RWPE2 (cell line): ENCODE measurements around the gene FTO.

ENCODE experiments used
- ATAC-seq: fragments of 200-7000 bp; cut with Tn5 transposase; 3 replicates; pipeline ENCODE4 v1.9.1; 2021; ENCODE audit warnings: low read depth
- DNase-seq: peaks from one replicate; pipeline ENCODE4 v3.0.0-alpha.2; 2020; ENCODE audit warnings: low spot score
- H3K27ac ChIP-seq: fragments of 450-650 bp; 2 replicates; pipeline ENCODE4 v1.5.1; 2017; ENCODE audit warnings: mild to moderate bottlenecking; ENCODE audit not compliant: poor library complexity, severe bottlenecking
- H3K27me3 ChIP-seq: fragments of 250-450 bp; sonication (Bioruptor Pico); 2 replicates; pipeline ENCODE4 v1.5.1; 2021; ENCODE audit warnings: mild to moderate bottlenecking, moderate library complexity; ENCODE audit not compliant: insufficient read depth, poor library complexity, severe bottlenecking
- H3K36me3 ChIP-seq: fragments of 250-450 bp; sonication (Bioruptor Pico); 2 replicates; pipeline ENCODE4 v1.5.1; 2020; ENCODE audit warnings: low read depth, mild to moderate bottlenecking, moderate library complexity
- H3K4me1 ChIP-seq: fragments of 250-450 bp; sonication (Bioruptor Pico); 2 replicates; pipeline ENCODE4 v1.5.1; 2021; ENCODE audit warnings: mild to moderate bottlenecking, moderate library complexity; ENCODE audit not compliant: insufficient read depth, poor library complexity, severe bottlenecking
- H3K4me3 ChIP-seq: fragments of 250-450 bp; sonication (Bioruptor Pico); 2 replicates; pipeline ENCODE4 v1.5.1; 2021; ENCODE audit warnings: mild to moderate bottlenecking, moderate library complexity; ENCODE audit not compliant: severe bottlenecking
- H3K9me3 ChIP-seq: fragments of 250-450 bp; sonication (Bioruptor Pico); 2 replicates; pipeline ENCODE4 v1.5.1; 2021; ENCODE audit warnings: mild to moderate bottlenecking, moderate library complexity; ENCODE audit not compliant: severe bottlenecking
- CTCF ChIP-seq: fragments of 450-650 bp; IDR thresholded peaks from one replicate; pipeline ENCODE4 v1.5.1; 2017; ENCODE audit warnings: mild to moderate bottlenecking, moderate library complexity; ENCODE audit not compliant: poor library complexity, severe bottlenecking

Gene FTO

GRCh38 chr16:54070789-54071343 is 366.9 kb downstream of the FTO start:
- ATAC-seq = no peak
- H3K4me1 ChIP-seq = no peaks in the 10 kb centered on the region

GRCh38 chr16:54071514-54071913 is 367.6 kb downstream of the FTO start:
- TF ChIP-seq CTCF = no peak
- Histone ChIP-seq H3K9me3 (no peaks in the 10 kb centered on the region), H3K27me3 (no peaks in the 10 kb centered on the region), H3K27ac (no peak overlapping the region), H3K4me1 (peaks cover under 1% of the 10 kb centered on the region), H3K4me3 (no peak overlapping the region), H3K36me3 (no peaks in the 10 kb centered on the region)
- DNase-seq (no peak), ATAC-seq (no peak)

More at GRCh38 chr16:54070789-54071343, 366.9 kb downstream of the FTO start:
- no peak for DNase-seq
- Histone ChIP-seq H3K36me3 (no peaks in the 10 kb centered on the region), H3K9me3 (no peaks in the 10 kb centered on the region), H3K4me3 (no peak overlapping the region), H3K27ac (no peak overlapping the region), H3K27me3 (no peaks in the 10 kb centered on the region)
- no peak for TF ChIP-seq CTCF

GRCh38 chr16:54072237-54072636 is 368.3 kb downstream of the FTO start:
- H3K4me3 ChIP-seq = no peak overlapping the region
- H3K36me3 ChIP-seq = no peaks in the 10 kb centered on the region
- ATAC-seq (no peak), DNase-seq (no peak)
- no peaks in the 10 kb centered on the region for H3K27me3 ChIP-seq
- no peak for TF ChIP-seq CTCF
- peaks cover 8% of the 10 kb centered on the region for H3K4me1 ChIP-seq
- no peaks in the 10 kb centered on the region for H3K9me3 ChIP-seq
- no peak overlapping the region for H3K27ac ChIP-seq

- peaks cover 16% of the 10 kb centered on the region for H3K4me1 ChIP-seq
- no peaks in the 10 kb centered on the region for H3K36me3 ChIP-seq
- no peak for TF ChIP-seq CTCF
- no peak overlapping the region for H3K4me3 ChIP-seq
- no peaks in the 10 kb centered on the region for H3K9me3 ChIP-seq
- no peaks in the 10 kb centered on the region for H3K27me3 ChIP-seq
- no peak for DNase-seq
- no peak overlapping the region for H3K27ac ChIP-seq
- ATAC-seq = no peak
Measured at GRCh38 chr16:54073356-54073755, 369.4 kb downstream of the FTO start.

GRCh38 chr16:54075446-54075845 is 371.5 kb downstream of the FTO start:
- H3K9me3 ChIP-seq = no peaks in the 10 kb centered on the region
- DNase-seq = no peak
- no peak overlapping the region for H3K27ac ChIP-seq
- H3K27me3 ChIP-seq = no peaks in the 10 kb centered on the region
- no peaks in the 10 kb centered on the region for H3K36me3 ChIP-seq
- no peak overlapping the region for H3K4me3 ChIP-seq
- ATAC-seq = no peak
- peaks cover 24% of the 10 kb centered on the region for H3K4me1 ChIP-seq
- no peak for TF ChIP-seq CTCF
